GM21360 (cell line): ENCODE measurements around the gene DNAJC3.
"Not testable (repeated sequence)": the region's sequence is repeated elsewhere in the genome, so short reads cannot be mapped to it uniquely, and the experiment has no call there.

Experiments
- ATAC-seq: cut with Tn5 transposase; IDR thresholded peaks from one replicate; pipeline ENCODE4 v1.9.1; 2021; ENCODE audit warnings: mild to moderate bottlenecking, moderate library complexity; ENCODE audit not compliant: unreplicated experiment

The DNAJC3 gene

DNA sequence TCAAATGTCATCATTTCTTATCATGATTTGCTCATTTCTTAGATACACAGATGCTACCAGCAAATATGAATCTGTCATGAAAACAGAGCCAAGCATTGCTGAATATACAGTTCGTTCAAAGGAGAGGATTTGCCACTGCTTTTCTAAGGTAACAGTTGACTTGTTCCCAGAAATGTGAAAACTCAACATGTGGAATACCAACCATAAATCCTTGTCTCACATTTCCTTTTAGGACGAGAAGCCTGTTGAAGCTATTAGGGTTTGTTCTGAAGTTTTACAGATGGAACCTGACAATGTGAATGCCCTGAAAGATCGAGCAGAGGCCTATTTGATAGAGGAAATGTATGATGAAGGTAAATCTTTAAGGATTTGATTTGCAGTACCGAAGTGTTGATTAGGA is 86.7 kb downstream of the DNAJC3 start:
- no peak for ATAC-seq

DNA sequence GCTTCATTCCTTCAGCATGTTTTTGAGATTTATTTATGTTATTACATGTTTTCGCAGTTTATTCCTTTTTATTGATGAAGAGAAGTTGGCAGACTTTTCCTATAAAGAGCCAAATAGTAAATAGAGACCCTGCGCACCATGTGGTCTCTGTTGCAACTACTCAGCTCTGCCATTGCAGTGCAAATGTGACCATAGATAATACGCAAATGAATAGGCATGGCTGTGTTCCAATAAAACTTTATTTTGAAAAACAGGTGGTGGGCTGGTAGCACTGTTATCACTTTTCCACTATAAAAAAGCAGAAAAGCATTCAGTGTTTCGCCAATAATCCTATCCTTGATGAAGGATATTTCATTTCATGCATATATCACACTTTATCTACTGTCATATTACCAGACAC is 95.0 kb downstream of the DNAJC3 start:
- ATAC-seq, result no peak

DNA sequence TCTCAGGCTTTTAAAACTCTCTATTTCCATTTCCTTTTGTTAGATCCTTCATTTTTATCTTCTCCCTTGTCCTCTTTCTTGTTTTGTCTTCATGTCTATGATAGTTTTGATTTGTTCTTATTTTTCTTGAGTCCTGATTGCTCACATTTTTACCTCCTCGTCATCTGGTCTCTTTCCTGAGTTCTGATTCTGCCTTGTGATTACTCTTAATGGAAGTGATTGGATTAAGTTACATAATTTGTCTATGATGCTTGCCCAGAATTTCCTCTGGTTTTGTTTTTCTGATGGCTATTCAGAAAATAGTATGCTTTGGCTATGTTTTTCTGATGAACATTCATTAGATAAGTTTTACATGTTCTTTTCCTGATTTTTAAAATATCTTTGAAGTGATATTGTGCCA is 102.6 kb downstream of the DNAJC3 start:
- no peak for ATAC-seq

DNA sequence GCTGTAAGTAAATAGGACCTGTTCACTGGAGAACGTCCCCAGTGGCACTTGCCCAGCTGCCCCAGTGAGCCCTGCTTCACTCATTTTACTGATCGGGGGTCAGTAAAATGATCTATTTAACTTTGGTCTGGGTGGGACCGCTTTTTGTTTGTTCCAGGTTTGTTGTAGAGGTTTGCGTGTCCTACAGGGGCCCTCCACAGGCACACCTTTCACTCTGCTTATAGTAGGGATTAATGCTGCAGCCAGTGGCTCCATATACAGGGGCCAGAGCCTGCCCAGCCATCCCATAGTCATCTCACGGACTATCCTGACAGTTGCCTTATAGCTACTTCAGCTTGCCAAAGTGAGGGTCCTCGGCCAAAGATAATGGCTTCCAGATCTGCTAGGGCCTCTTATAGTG is 104.1 kb downstream of the DNAJC3 start:
- no peak for ATAC-seq

DNA sequence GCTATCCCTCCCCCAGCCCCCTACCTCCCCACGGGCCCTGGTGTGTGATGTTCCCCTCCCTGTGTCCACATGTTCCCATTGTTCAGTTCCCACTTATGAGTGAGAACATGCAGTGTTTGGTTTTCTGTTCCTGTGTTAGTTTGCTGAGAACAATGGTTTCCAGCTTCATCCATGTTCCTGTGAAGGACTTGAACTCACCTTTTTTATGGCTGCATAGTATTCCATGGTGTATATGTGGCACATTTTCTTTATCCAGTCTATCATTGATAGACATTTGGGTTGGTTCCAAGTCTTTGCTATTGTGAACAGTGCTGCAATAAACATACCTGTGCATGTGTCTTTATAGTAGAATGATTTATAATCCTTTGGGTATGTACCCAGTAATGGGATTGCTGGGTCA is 105.0 kb downstream of the DNAJC3 start:
- ATAC-seq, result not testable (repeated sequence)

DNA sequence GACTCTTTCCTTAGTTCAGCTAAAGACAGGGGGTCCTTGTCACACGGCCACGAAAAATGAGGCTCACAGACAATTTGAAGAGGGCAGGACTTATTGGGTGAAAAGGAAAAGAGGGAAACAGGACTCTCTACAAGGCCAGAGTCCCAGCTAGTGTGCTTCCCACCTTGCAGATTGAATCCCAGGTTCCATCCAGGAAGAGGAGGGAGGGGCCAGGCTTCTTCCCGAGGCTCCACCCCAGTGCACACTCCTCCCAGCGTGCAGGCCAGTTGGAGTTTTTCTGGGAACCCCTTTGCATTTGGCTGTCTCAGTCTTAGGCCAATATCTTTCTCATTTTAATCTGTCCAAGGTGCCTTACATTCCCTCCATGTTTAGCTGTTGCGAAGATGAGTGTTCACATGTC is 106.8 kb downstream of the DNAJC3 start:
- no peak for ATAC-seq

DNA sequence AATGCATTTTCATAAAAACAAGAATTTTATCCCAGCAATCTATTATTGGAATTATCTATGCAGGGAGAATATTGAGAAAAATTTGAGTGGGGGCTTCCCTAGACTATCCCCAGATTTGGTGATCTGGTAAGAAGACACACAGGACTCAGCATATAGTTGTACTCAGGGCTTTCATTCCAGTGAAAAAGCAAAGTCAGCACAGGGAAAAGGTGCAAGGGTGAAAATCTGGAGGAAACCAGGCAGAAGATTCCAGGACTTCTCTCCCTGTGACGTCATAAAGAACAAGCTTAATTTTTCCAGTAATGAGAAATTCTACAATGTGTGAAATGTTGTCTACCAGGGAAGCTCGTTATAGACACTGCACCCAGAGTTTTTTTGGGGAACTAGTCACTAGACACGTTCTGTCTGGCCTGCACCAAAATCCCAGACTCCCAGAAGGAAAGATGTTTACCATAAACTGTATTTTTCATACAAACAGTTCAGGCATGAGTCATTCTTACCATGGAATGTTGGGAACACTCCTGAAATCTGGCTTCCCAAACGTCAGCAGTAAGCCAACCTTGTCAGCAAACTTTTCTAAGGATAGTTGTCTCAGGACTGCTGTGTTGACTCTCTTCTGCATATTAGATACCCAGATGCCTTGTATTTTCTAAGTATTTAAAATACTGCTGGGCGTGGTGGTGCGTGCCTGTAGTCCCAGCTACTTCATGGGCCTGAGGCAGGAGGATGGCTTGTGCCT is 107.4 kb downstream of the DNAJC3 start:
- no peak for ATAC-seq

DNA sequence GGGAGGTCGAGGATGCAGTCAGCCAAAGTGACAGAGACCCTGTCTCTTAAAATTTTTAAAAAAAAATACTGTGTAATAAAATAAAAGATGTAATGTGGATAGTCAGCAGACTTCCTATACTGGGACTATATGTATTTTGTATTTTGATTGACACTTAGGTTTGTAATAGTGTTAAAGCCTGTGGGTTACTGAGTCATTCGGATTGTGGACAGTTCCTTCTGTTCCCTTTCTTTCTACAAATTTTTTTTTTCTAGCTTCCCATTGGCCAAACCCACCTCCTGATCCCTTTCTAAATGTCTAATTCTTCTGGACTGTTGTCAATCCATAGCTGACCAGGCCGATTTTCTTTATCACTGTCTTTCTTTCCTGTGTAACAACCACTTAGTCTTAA is 108.0 kb downstream of the DNAJC3 start:
- ATAC-seq, result no peak

DNA sequence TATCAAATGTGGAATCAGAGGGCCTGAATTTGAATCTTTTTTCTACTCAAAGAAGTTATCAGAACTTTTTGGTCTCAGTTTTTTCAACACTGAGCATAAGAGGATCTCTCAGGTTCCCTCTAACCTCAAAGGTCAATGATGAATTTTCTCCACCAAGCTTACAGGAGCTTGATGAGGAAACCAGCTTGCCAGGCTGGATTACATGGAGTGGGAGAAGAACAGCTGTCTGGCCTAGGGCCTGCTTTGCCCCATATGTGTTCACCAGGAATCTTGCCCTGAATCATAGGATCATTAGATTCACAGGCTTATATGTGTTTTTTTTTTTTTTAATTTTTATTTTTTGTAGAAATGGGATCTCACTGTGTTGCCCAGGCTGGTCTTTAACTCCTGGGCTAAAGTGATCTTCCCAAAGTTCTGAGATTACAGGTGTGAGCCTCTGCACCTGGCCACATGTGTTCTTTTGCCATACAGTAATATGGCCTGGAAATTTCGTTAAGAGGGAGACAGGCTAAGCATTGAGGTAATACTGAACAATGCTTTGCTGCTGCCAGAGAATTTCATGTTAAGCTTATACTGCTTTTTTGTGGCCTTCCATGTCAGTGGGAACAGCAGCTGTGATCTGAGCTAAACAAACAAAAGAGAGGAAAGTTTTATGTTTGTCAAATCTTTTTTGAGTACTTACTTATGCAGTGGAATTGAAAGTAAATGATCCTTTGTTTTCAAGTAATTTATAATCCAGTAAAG is 110.6 kb downstream of the DNAJC3 start:
- no peak for ATAC-seq

DNA sequence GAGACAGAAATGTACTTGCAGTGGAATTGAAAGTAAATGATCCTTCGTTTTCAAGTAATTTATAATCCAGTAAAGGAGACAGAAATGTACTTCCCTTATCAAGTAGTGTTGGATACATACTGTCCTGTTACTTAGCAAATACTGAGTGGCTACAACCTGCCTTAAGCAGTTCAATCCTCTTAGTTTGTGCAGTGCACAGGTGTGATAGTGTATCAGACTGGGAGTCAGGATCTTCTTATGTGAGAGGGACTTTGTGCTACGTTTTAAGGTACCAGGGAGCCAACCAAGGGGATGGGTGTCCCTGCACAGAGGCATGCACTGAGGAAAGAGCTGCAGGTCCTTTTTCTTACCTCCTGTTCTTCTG is 111.1 kb downstream of the DNAJC3 start:
- no peak for ATAC-seq

DNA sequence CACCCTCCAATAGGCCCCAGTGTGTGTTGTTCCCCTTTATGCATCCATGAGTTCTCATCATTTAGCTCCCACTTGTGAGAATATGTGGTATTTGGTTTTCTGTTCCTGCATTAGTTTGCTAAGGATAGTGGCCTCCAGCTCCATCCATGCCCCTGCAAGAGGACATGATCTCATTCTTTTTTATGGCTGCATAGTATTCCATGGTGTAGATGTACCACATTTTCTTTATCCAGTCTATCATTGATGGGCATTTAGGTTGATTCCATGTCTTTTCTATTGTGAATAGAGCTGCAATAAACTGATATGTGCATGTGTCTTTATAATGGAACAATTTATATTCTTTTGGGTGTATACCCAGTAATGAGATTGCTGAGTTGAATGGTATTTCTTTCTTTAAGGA is 112.4 kb downstream of the DNAJC3 start:
- not testable (repeated sequence) for ATAC-seq

DNA sequence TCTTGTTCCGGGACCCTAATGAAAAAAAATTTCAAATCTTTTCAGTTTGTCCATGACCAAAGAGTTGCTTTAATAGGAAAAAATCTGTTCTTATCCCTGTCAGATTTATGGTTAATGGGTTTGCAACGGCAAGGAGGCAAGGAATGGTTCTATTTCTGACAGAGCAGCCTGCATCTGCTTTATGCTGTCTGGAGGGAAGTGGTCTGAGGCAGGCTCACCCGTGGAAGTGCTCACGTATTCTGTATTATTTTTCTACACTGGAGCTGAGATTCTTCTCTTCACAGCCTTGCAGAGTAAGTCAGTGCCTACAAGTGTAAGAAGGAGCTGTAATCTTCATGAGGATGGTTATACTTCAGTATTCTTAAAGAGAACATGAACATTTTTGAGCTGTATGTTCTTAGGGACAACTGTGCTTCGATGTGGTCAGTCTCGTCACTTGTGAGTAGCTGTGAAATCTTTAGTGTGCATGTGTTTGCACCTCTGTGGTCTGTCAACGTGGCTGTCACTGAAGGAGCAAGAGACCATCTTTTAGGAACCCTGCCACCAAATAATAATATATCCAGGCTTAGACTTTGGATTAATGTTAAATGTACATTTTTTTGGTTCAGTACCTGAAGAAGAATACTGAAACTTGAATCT is 114.3 kb downstream of the DNAJC3 start:
- ATAC-seq, result no peak

DNA sequence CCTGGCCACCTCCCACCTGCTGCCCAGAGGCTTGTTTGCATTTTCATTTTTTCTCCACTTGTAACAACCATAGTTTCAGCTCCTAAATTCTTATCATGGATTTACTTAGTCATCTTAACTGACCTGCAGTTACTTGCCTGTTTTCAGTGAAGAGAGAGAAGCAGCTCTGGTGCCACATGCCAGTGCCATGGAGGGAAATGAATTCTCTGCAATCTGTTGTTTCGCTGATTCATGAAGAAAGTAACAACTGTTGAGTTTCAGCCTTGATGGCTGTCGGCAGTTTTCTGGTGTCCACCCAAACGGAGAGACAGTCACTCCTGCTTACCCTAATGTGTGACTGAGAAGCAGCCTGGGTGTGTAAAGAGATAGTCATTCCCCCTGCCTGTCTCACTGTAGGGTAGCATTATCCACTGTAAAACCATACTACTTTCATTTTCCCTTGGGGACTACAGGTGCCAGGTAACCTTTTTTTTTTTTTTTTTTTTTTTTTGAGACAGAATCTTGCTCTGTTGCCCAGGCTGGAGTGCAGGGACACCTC is 116.1 kb downstream of the DNAJC3 start:
- no peak for ATAC-seq

DNA sequence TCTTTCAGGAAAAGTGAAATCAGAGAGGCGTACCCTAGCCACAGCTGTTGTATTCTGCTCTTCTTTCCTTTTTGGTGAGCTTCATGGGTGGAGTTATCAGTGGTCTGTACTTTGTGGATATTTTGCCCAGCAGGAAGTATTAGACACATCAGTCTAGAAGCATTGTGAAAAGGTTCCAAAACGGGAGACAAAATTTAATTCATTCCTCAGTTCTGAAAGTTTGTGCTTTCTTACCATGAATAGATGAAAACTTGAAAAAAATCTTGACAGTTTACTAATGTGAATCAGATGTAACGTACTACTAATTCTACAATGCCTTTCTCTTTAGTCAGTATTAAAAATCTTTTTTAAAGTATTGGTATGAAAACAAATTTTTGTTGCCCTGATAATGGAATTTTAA is 116.8 kb downstream of the DNAJC3 start:
- no peak for ATAC-seq

DNA sequence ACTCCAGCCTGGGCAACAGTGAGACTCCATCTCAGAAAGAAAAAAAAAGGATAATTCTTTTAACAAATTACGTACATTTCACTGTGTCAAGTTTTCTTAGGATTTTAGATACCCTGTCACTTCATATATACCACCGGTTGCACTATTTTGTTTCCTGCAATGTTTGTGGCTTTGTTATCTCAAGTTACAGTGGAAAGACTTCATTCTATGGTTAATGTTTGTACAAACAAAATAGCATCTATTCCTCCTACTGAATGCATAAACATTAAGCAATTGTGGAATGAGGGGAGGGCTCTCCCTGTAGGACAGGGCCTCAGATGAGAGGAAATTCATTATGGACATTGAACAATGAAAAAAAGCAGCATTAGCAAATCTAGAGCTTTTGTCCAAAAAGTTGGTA is 120.1 kb downstream of the DNAJC3 start:
- ATAC-seq, result no peak

DNA sequence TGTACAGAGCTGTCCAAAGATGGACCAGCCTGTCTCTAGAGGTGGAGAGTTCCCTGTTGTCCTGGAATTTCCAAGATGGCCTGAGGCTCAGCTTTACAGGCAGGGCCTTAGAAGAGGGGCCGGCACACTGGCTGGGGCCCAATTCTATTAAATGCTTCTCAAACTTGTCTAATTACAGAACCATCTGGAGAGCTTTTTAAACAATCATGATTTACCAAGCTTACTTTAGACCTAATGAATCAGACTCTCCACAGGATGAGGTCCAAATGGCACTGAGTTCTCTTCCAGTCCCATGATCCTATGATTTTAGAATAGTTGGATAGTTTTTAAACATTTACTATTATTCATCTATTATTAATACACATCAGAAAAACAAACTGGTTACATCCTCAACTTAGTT is 123.5 kb downstream of the DNAJC3 start:
- ATAC-seq, result no peak

DNA sequence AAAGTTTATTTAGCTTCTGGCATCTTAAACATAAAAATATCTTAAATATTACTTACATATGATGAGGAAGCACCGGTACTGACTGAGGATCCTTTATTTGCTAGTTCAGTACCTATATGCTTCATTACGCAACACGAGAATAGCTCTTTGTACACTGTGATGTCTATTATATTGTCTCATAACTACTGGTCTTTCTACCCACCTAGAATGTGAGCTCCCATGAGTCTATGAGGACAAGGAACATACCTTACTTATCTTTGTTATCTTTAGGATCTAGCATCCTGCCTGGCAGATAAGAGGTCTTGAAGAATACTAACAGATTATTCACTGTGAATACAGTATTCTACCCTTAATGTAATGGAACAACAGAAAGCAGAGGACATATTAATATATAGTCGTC is 124.9 kb downstream of the DNAJC3 start:
- no peak for ATAC-seq

DNA sequence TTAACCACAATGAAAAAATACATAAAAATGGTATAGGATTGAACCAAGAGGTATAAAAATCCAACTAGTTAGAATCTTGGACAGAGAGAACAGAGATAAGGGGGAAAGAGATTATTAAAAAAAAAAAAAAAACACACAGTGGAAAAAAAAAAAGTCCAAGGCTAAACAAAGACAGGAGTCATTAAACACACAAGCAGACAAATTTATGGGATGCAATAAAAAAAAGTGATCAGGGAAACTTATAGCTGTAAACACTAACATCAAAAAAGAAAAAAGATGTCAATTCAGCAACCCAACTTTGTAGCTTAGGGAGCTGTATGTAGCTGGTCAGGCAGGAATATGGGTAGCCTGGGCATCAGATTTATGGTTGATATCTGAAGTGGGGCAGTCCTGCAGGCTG is 129.0 kb downstream of the DNAJC3 start:
- no peak for ATAC-seq

DNA sequence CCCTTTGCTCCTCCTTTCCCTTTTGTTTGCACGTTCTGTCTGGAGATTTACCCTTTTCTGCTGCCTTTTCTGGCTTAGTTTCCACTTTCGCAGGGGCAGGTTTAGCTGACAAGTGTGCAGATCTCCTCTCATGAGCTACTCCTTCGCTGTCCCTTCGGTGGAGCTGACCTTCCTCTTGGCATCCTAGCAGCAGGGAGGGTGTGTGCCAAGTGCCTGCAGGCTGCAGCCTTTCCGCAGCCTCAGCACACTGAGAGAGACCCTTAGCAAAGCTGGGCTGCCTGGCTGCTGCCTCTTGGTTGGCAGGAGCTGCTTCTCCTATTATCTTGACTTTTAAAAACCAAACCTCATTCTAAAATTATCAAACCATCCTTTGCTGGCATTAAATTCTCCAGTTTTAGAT is 132.5 kb downstream of the DNAJC3 start:
- ATAC-seq, result no peak

DNA sequence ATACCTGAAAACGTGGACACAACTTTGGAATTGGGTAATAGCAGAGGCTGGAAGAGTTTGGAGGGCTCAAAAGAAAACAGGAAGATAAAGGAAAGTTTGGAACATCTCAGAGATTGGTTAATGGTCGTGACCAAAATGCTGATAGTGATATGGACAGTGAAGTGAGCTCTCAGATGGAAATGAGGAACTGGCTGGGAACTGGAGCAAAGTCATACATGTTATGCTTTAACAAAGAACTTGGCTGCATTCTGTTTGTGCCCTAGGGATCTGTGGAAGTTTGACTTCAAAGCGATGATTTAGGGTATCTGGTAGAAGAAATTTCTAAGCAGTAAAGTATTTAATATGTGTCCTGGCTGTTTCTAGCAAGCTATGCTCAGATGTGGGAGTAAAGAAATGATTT is 136.2 kb downstream of the DNAJC3 start:
- no peak for ATAC-seq

DNA sequence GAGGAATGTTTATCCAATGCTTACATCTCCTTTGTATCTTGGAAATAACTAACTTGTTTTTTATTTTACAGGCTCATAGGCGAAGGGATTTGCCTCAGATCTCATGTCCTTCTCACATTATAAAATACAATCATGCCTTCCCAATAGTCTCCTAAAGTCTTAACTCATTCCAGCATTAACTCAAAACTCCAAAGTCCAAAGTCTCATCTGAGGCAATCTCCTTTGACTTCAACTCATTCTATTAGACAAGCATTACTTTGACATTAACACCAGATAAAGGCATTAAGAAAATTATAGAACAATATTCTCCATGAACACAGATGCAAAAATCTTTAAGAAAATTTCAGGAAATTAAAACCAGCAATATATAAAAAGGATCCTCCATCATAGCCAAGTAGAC is 137.6 kb downstream of the DNAJC3 start:
- no peak for ATAC-seq

DNA sequence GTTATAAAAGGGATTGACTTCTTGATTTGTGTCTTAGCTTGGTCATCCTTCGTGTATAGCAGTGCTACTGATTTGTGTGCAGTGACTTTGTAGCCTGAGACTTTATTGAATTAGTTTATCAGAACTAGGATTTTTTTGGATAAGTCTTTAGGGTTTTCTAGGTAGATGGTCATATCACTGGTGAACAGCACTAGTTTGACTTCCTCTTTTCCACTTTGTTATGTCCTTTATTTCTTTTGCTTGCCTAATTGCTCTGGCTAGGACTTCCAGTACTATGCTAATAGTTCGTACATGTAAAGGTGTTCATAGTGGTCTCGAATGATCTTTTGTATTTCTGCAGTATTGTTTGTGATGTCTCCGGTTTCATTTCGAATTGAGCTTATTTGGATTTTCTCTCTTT is 145.4 kb downstream of the DNAJC3 start:
- ATAC-seq, result no peak
